K562 (cell line): Measurements from ENCODE around the gene ZNF487. TPM values are rescaled to one million over a fixed set of nuclear protein-coding genes. Genes with fewer than 3 reads are reported as not detected.

Source experiments
- ARNT ChIP-seq, 2 experiments: fragments of 450-650 bp; IDR thresholded peaks; 2 replicates each; pipeline ENCODE4 v1.6.1; 2016; ENCODE audit warnings: mild to moderate bottlenecking in 1 of 2
- BCOR ChIP-seq: fragments of 450-650 bp; IDR thresholded peaks from 2 replicates; pipeline ENCODE4 v1.6.1; 2016
- CC2D1A ChIP-seq: fragments of 450-650 bp; IDR thresholded peaks from 2 replicates; pipeline ENCODE4 v1.6.1; 2017; ENCODE audit warnings: mild to moderate bottlenecking
- CREBBP ChIP-seq: IDR thresholded peaks from one replicate; pipeline ENCODE4 v1.6.1; 2012; ENCODE audit warnings: low read depth, mild to moderate bottlenecking, control low read depth, inconsistent platforms, low read length
- EWSR1 ChIP-seq: fragments of 450-650 bp; IDR thresholded peaks from 2 replicates; pipeline ENCODE4 v1.6.1; 2018; ENCODE audit warnings: borderline replicate concordance, mild to moderate bottlenecking, low read depth, moderate library complexity; ENCODE audit not compliant: partially characterized antibody
- FOXA1 ChIP-seq: fragments of 450-650 bp; IDR thresholded peaks from 2 replicates; pipeline ENCODE4 v1.6.1; 2016; ENCODE audit warnings: mild to moderate bottlenecking, borderline replicate concordance
- PTRF ChIP-seq: fragments of 450-650 bp; IDR thresholded peaks from 2 replicates; pipeline ENCODE4 v1.6.1; 2016; ENCODE audit warnings: mild to moderate bottlenecking, missing genetic modification characterization, missing compliant biosample characterization
- PURB ChIP-seq: sonication (generic); formaldehyde crosslinking; IDR thresholded peaks from 2 replicates; pipeline ENCODE4 v1.9.0; 2021; ENCODE audit warnings: low read depth, mild to moderate bottlenecking, missing genetic modification reagents
- RBM22 ChIP-seq: fragments of 200-400 bp; formaldehyde crosslinking; IDR thresholded peaks from 2 replicates; pipeline ENCODE4 v1.6.1; 2018; ENCODE audit warnings: low read length, low read depth; ENCODE audit not compliant: poor library complexity, severe bottlenecking
- RNF2 ChIP-seq: sonication (generic); IDR thresholded peaks from 2 replicates; pipeline ENCODE4 v1.6.1; 2016
- SMARCE1 ChIP-seq: fragments of 450-650 bp; IDR thresholded peaks from 2 replicates; pipeline ENCODE4 v1.7.1; 2016; ENCODE audit warnings: mild to moderate bottlenecking
- STAG1 ChIP-seq: sonication (generic); formaldehyde crosslinking; IDR thresholded peaks from 2 replicates; pipeline ENCODE4 v1.5.0; 2020; ENCODE audit warnings: missing genetic modification reagents, borderline replicate concordance
- TCF7L2 ChIP-seq: fragments of 150-350 bp; IDR thresholded peaks from 2 replicates; pipeline ENCODE4 v1.6.1; 2016; ENCODE audit warnings: low read depth, mild to moderate bottlenecking, low read length, moderate library complexity
- ZNF134 ChIP-seq: fragments of 250-450 bp; sonication (Bioruptor Pico); conservative IDR thresholded peaks from 2 replicates; pipeline ENCODE4 v1.4.0; 2020
- ZNF282 ChIP-seq: sonication (generic); formaldehyde crosslinking; IDR thresholded peaks from 2 replicates; pipeline ENCODE4 v1.8.1; 2023; ENCODE audit warnings: missing genetic modification reagents
- ZNF445 ChIP-seq: fragments of 250-450 bp; sonication (Bioruptor Pico); IDR thresholded peaks from 2 replicates; pipeline ENCODE4 v1.4.0; 2020; ENCODE audit warnings: low read depth, mild to moderate bottlenecking, moderate library complexity
- ZNF584 ChIP-seq: fragments of 200-800 bp; sonication (Bioruptor generic); IDR thresholded peaks from 2 replicates; pipeline ENCODE4 v1.6.1; 2016; ENCODE audit warnings: low read depth, mild to moderate bottlenecking, missing genetic modification characterization, missing compliant biosample characterization
- polyA plus RNA-seq, 8 experiments: library from polyadenylated mRNA; depleted of rRNA in 4 of 8; stranded (reverse) in 5 of 8; unstranded in 3 of 8; fragments of >200 nt; fragmentation: Nextera tagmentation in 2 of 8; fragmentation: Illumina TruSeq in 1 of 8; extraction: Ambion mirVana in 2 of 8; extraction: Trizol in 1 of 8; gene quantifications; 2 replicates each; pipeline versions ENCODE4 v1.2.1 to v1.2.3, GENCODE V29; 2011 to 2014; ENCODE audit warnings: inconsistent platforms in 1 of 8, missing spikeins in 1 of 8
- total RNA-seq, 7 experiments: library from RNA; depleted of rRNA in 6 of 7; stranded (reverse); fragments of >200 nt in 6 of 7; fragmentation: Illumina TruSeq in 2 of 7; extraction: Trizol in 2 of 7; gene quantifications; 2 replicates each; pipeline versions ENCODE4 v1.2.1 to v1.2.3, GENCODE V29; 2011 to 2021; ENCODE audit warnings: low replicate concordance in 1 of 7
- TF ChIP-seq, protein P1 (sequence below): fragments of 450-650 bp; IDR thresholded peaks from 2 replicates; pipeline ENCODE4 v1.6.1; 2017; ENCODE audit warnings: mild to moderate bottlenecking, moderate library complexity
- TF ChIP-seq, protein P2 (sequence below): fragments of 450-650 bp; formaldehyde crosslinking; IDR thresholded peaks from 2 replicates; pipeline ENCODE4 v1.4.0; 2020; ENCODE audit warnings: mild to moderate bottlenecking, moderate library complexity
- TF ChIP-seq, protein P3 (sequence below): fragments of 250-450 bp; sonication (Bioruptor Pico); IDR thresholded peaks from 2 replicates; pipeline ENCODE4 v1.6.1; 2021; ENCODE audit warnings: mild to moderate bottlenecking

The ZNF487 gene
- total and polyA plus RNA-seq, 9 of the 15 experiments (the other 6 are each of a cell fraction or from before 2014, with no cell fraction given): 1.9 to 6.5 (median 4.2) TPM

DNA sequence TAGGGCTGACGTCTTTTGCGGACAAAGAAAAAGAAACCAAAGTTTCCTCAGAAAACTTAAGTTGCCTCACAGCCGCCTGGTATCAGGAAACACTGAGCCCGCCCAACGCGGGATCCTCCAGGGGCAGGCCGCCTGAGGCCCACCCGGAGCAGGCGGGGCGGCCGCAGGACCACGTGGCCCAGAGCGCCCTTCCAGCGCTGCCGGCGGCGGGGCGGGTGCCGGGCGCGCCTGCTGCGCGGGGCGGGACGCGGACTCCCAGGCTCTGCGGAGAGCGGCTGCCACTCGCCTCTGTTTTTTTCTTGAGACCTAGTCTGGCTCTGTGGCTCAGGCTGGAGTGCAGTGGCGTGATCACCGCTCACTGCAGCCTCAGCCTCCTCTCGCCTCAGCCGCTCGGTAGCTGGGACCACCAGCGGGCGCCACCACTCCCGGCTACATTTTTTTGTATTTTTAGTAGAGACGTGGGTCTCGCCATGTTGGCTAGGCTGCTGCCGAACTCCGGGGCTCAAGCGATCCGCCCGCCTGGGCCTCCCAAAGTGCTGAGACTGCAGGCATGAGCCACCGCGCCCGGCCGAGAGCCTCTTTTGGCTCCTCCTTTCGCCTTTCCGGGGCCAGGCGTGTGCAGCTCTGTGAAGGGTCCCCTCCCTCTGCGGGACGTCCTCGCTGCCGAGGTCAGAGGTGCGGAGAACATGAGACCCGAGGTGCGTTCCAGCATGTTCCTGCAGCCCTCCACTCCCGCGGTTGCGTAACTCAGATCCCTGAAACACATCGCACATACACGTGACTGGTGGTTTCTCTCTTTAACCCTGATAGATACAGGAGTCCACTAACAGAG lies 16.3 kb upstream of the ZNF487 start (continued):
- no peak for TF ChIP-seq TCF7L2
- TF ChIP-seq PTRF: no peak
- TF ChIP-seq ARNT (IDR thresholded peaks at IDR 0.05): no peak
- no peak for TF ChIP-seq EWSR1
- no peak for TF ChIP-seq PURB (CRISPR knock-in tag)
- no peak for TF ChIP-seq ZNF134 (CRISPR knock-in tag)
- no peak for TF ChIP-seq RNF2
- TF ChIP-seq FOXA1: no peak
- peak; percentile 46 for TF ChIP-seq RBM22
- no peak for TF ChIP-seq SMARCE1
- TF ChIP-seq BCOR: peak; percentile 51; the same call in 1 of the 2 replicates
- no peak; the same call in 1 of the 2 replicates for TF ChIP-seq CC2D1A
- TF ChIP-seq ZNF584 (CRISPR knock-in tag): 0 out of 2 replicates have a peak, but pooled peaks have one; percentile 4
- TF ChIP-seq, protein P1, sequence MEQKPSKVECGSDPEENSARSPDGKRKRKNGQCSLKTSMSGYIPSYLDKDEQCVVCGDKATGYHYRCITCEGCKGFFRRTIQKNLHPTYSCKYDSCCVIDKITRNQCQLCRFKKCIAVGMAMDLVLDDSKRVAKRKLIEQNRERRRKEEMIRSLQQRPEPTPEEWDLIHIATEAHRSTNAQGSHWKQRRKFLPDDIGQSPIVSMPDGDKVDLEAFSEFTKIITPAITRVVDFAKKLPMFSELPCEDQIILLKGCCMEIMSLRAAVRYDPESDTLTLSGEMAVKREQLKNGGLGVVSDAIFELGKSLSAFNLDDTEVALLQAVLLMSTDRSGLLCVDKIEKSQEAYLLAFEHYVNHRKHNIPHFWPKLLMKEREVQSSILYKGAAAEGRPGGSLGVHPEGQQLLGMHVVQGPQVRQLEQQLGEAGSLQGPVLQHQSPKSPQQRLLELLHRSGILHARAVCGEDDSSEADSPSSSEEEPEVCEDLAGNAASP: no peak
- TF ChIP-seq, protein P2, sequence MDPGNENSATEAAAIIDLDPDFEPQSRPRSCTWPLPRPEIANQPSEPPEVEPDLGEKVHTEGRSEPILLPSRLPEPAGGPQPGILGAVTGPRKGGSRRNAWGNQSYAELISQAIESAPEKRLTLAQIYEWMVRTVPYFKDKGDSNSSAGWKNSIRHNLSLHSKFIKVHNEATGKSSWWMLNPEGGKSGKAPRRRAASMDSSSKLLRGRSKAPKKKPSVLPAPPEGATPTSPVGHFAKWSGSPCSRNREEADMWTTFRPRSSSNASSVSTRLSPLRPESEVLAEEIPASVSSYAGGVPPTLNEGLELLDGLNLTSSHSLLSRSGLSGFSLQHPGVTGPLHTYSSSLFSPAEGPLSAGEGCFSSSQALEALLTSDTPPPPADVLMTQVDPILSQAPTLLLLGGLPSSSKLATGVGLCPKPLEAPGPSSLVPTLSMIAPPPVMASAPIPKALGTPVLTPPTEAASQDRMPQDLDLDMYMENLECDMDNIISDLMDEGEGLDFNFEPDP: no peak
- no peak for TF ChIP-seq CREBBP
- TF ChIP-seq ZNF445 (CRISPR knock-in tag): peak; percentile 74; the same call in 1 of the 2 replicates
- TF ChIP-seq ZNF282 (CRISPR knock-in tag): peak; percentile 41; the same call in 1 of the 2 replicates
- TF ChIP-seq STAG1 (CRISPR knock-in tag): no peak
- TF ChIP-seq, protein P3, sequence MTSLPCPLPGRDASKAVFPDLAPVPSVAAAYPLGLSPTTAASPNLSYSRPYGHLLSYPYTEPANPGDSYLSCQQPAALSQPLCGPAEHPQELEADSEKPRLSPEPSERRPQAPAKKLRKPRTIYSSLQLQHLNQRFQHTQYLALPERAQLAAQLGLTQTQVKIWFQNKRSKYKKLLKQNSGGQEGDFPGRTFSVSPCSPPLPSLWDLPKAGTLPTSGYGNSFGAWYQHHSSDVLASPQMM (CRISPR knock-in tag): no peak
